Measurements from ENCODE around the gene R3HDM1.
"Not testable (repeated sequence)": the region's sequence is repeated elsewhere in the genome, so short reads cannot be mapped to it uniquely, and the experiment has no call there.

R3HDM1 gene

GRCh38 chr2:135629520-135629919, 98.2 kb downstream of the R3HDM1 start:
- CTCF ChIA-PET = interaction anchor here (0.6 to 2.3 kb wide), 2 partner anchors 80 to 82 kb away, joined by 3 to 7 read pairs; no protein-coding TSS in a partner anchor
- no peak overlapping the region for H3K4me3 ChIP-seq (ENCODE audit: low read depth, low read length)
- no peak for DNase-seq (ENCODE audit: low read depth, low spot score)
- POLR2A ChIA-PET = no interaction called here
- TF ChIP-seq CTCF (IDR thresholded peaks at IDR 0.05; ENCODE audit: insufficient read depth, low read length, missing control alignments) = no peak

- POLR2A ChIA-PET; CTCF ChIA-PET; DNase-seq (ENCODE audit: low read depth, low spot score); H3K4me3 ChIP-seq (ENCODE audit: low read depth, low read length): not testable (repeated sequence)
These were observed 98.8 kb downstream of the R3HDM1 start for GRCh38 chr2:135630034-135630433.

GRCh38 chr2:135630488-135630887, 99.2 kb downstream of the R3HDM1 start:
- ChIA-PET CTCF (no interaction called here), POLR2A (no interaction called here)
- no peak for TF ChIP-seq CTCF (IDR thresholded peaks at IDR 0.05; ENCODE audit: insufficient read depth, low read length, missing control alignments)

GRCh38 chr2:135633582-135633981, 102.3 kb downstream of the R3HDM1 start:
- CTCF ChIA-PET = no interaction called here
- POLR2A ChIA-PET = no interaction called here
- no peak for TF ChIP-seq CTCF (IDR thresholded peaks at IDR 0.05; ENCODE audit: insufficient read depth, low read length, missing control alignments)
- no peak overlapping the region for H3K4me3 ChIP-seq (ENCODE audit: low read depth, low read length)
- DNase-seq (ENCODE audit: low read depth, low spot score) = no peak

More at GRCh38 chr2:135630488-135630887, 99.2 kb downstream of the R3HDM1 start:
- DNase-seq (ENCODE audit: low read depth, low spot score) = no peak
- no peak overlapping the region for H3K4me3 ChIP-seq (ENCODE audit: low read depth, low read length)

GRCh38 chr2:135635212-135635835, 104.0 kb downstream of the R3HDM1 start:
- no peak overlapping the region for H3K4me3 ChIP-seq (ENCODE audit: low read depth, low read length)
- no peak for TF ChIP-seq CTCF (IDR thresholded peaks at IDR 0.05; ENCODE audit: insufficient read depth, low read length, missing control alignments)
- CTCF ChIA-PET = no interaction called here
- DNase-seq (ENCODE audit: low read depth, low spot score) = no peak
- POLR2A ChIA-PET = no interaction called here

- TF ChIP-seq CTCF (IDR thresholded peaks at IDR 0.05; ENCODE audit: insufficient read depth, low read length, missing control alignments) = no peak
- CTCF ChIA-PET = interaction anchor here (0.9 kb wide), 1 partner anchor 73 kb away, joined by 3 read pairs; no protein-coding TSS in a partner anchor
- H3K4me3 ChIP-seq (ENCODE audit: low read depth, low read length) = no peak overlapping the region
- POLR2A ChIA-PET = no interaction called here
- DNase-seq (ENCODE audit: low read depth, low spot score) = no peak
These were observed 105.7 kb downstream of the R3HDM1 start for GRCh38 chr2:135636982-135637381.

- TF ChIP-seq CTCF (IDR thresholded peaks at IDR 0.05; ENCODE audit: insufficient read depth, low read length, missing control alignments) = no peak
- CTCF ChIA-PET = interaction anchor here (0.9 kb wide), 1 partner anchor 72 kb away, joined by 3 read pairs; no protein-coding TSS in a partner anchor
- DNase-seq (ENCODE audit: low read depth, low spot score) = no peak
- POLR2A ChIA-PET = no interaction called here
- H3K4me3 ChIP-seq (ENCODE audit: low read depth, low read length) = no peak overlapping the region
These were observed 106.3 kb downstream of the R3HDM1 start for GRCh38 chr2:135637456-135638087.

All from AG04449 (cell line).